SK-N-SH (cell line): ENCODE data around the gene LNPK. TPM values are rescaled to one million over a fixed set of nuclear protein-coding genes. Genes with fewer than 3 reads are reported as not detected.
"Not testable (repeated sequence)": the region's sequence is repeated elsewhere in the genome, so short reads cannot be mapped to it uniquely, and the experiment has no call there.

ENCODE experiments used
- CTCF ChIA-PET: fragments of 300-600, 350-600 bp; formaldehyde crosslinking; extraction: SDS; loops from one replicate; lab custom pipeline; 2021; lab: Yijun Ruan, JAX
- POLR2A ChIA-PET: fragments of 350-600 bp; sonication (Branson Sonifier 250); formaldehyde crosslinking; extraction: SDS; loops from one replicate; lab custom pipeline; 2020; ENCODE audit warnings: antibody characterized with exemption, inconsistent platforms; lab: Yijun Ruan, JAX
- DNase-seq: peaks from one replicate; pipeline ENCODE4 v3.0.0; 2012
- H2AFZ ChIP-seq: fragments of 200-600 bp; sonication (generic); 2 replicates; pipeline ENCODE4 v1.8.1; 2016; ENCODE audit warnings: antibody characterized with exemption, mild to moderate bottlenecking, low read depth
- H3F3A ChIP-seq: fragments of 200-600 bp; sonication (generic); replicated peaks from 2 replicates; pipeline ENCODE3; 2016; ENCODE audit warnings: antibody characterized with exemption, mild to moderate bottlenecking; ENCODE audit not compliant: insufficient read depth
- H3K27ac ChIP-seq, 2 experiments: fragments of 200-500 bp in 1 of 2; fragments of 200-600 bp in 1 of 2; sonication (Bioruptor generic) in 1 of 2; sonication (generic), shearing (Covaris generic) in 1 of 2; 2 replicates each; pipeline versions ENCODE4 v1.5.1 to v1.6.1; 2014 to 2016; ENCODE audit warnings: low read depth in 2 of 2, inconsistent platforms in 1 of 2, low read length in 1 of 2, mild to moderate bottlenecking in 1 of 2, mixed read lengths in 1 of 2
- H3K27me3 ChIP-seq: fragments of 200-600 bp; sonication (generic), shearing (Covaris generic); 2 replicates; pipeline ENCODE4 v1.6.1; 2016; ENCODE audit warnings: mixed run types; ENCODE audit not compliant: insufficient read depth
- H3K36me3 ChIP-seq, 2 experiments: fragments of 200-500 bp in 1 of 2; fragments of 200-600 bp in 1 of 2; sonication (Bioruptor generic) in 1 of 2; sonication (generic) in 1 of 2; replicated peaks in 1 of 2; 2 replicates each; pipeline versions ENCODE3 to v1.5.1; 2014 to 2016; ENCODE audit warnings: low read length in 1 of 2, mild to moderate bottlenecking in 1 of 2; ENCODE audit not compliant: insufficient read depth in 2 of 2, control insufficient read depth in 1 of 2
- H3K4me1 ChIP-seq, 2 experiments: fragments of 200-500 bp in 1 of 2; fragments of 200-600 bp in 1 of 2; sonication (Bioruptor generic) in 1 of 2; sonication (generic), shearing (Covaris generic) in 1 of 2; 2 replicates each; pipeline versions ENCODE4 v1.5.1 to v1.6.1; 2014 to 2016; ENCODE audit warnings: low read depth in 1 of 2, low read length in 1 of 2, mixed run types in 1 of 2; ENCODE audit not compliant: insufficient read depth in 2 of 2, control insufficient read depth in 1 of 2
- H3K4me2 ChIP-seq: fragments of 200-600 bp; sonication (generic), shearing (Covaris generic); 2 replicates; pipeline ENCODE4 v1.6.1; 2017; ENCODE audit warnings: mixed run types
- H3K4me3 ChIP-seq, 2 experiments: fragments of 200-500 bp in 1 of 2; fragments of 200-600 bp in 1 of 2; sonication (Bioruptor generic) in 1 of 2; sonication (generic), shearing (Covaris generic) in 1 of 2; 2 replicates each; pipeline versions ENCODE4 v1.5.1 to v1.8.1; 2014 to 2016; ENCODE audit warnings: low read depth in 2 of 2, inconsistent platforms in 1 of 2, low read length in 1 of 2, mild to moderate bottlenecking in 1 of 2, mixed read lengths in 1 of 2, moderate library complexity in 1 of 2
- H3K79me2 ChIP-seq: fragments of 200-600 bp; sonication (generic); 2 replicates; pipeline ENCODE4 v1.8.1; 2017; ENCODE audit warnings: mild to moderate bottlenecking; ENCODE audit not compliant: insufficient read depth
- H3K9ac ChIP-seq: fragments of 200-600 bp; sonication (generic); 2 replicates; pipeline ENCODE4 v1.6.1; 2017; ENCODE audit warnings: mixed run types
- H3K9me2 ChIP-seq: fragments of 200-600 bp; sonication (generic); 2 replicates; pipeline ENCODE4 v1.6.1; 2017; ENCODE audit warnings: mixed run types
- H3K9me3 ChIP-seq: fragments of 200-600 bp; sonication (generic); 2 replicates; pipeline ENCODE4 v1.6.1; 2017; ENCODE audit warnings: mixed run types, mild to moderate bottlenecking, moderate library complexity
- H4K20me1 ChIP-seq: fragments of 200-600 bp; sonication (generic); 2 replicates; pipeline ENCODE4 v1.6.1; 2017; ENCODE audit warnings: mild to moderate bottlenecking, mixed run types; ENCODE audit not compliant: insufficient read depth
- EP300 ChIP-seq, 2 experiments: IDR thresholded peaks; 2 replicates each; pipeline versions ENCODE4 v1.4.0 to v1.6.1; 2012; ENCODE audit warnings: borderline replicate concordance in 1 of 2, low read depth in 1 of 2, low read length in 1 of 2
- FOXJ3 ChIP-seq: sonication (generic); formaldehyde crosslinking; IDR thresholded peaks from 2 replicates; pipeline ENCODE4 v1.5.1; 2020; ENCODE audit warnings: mild to moderate bottlenecking, missing genetic modification reagents
- FOXM1 ChIP-seq: IDR thresholded peaks from 2 replicates; pipeline ENCODE4 v1.4.0; 2012; ENCODE audit warnings: low read depth, mild to moderate bottlenecking
- GATA2 ChIP-seq: sonication (generic); formaldehyde crosslinking; IDR thresholded peaks from 2 replicates; pipeline ENCODE4 v1.5.0; 2020; ENCODE audit warnings: mild to moderate bottlenecking, missing genetic modification reagents
- MEF2A ChIP-seq: IDR thresholded peaks from 2 replicates; pipeline ENCODE4 v1.4.0; 2012; ENCODE audit warnings: low read depth, borderline replicate concordance
- NFIC ChIP-seq: IDR thresholded peaks from 2 replicates; pipeline ENCODE4 v1.4.0; 2012; ENCODE audit warnings: borderline replicate concordance
- RXRA ChIP-seq: IDR thresholded peaks from 2 replicates; pipeline ENCODE4 v1.4.0; 2012; ENCODE audit warnings: low read depth, mild to moderate bottlenecking, borderline replicate concordance
- SMC3 ChIP-seq: IDR thresholded peaks from 2 replicates; pipeline ENCODE4 v1.6.1; 2012; ENCODE audit warnings: low read depth, low read length, improper control_type of control experiment
- TCF12 ChIP-seq: IDR thresholded peaks from 2 replicates; pipeline ENCODE4 v1.4.0; 2012
- YY1 ChIP-seq: IDR thresholded peaks from 2 replicates; pipeline ENCODE4 v1.4.0; 2012; ENCODE audit warnings: low read depth, mild to moderate bottlenecking
- WGBS: methylation state at CpG from one replicate; pipeline ENCODE4 v1.1.6; 2017; ENCODE audit warnings: low lambda C conversion rate; 5-methylcytosine and 5-hydroxymethylcytosine counted together
- polyA plus RNA-seq, 3 experiments: library from polyadenylated mRNA; depleted of rRNA; stranded (reverse); fragments of >200 nt; gene quantifications; 2 replicates each; pipeline ENCODE4 v1.2.3, GENCODE V29; 2012
- TF ChIP-seq, protein P1 (sequence below): fragments of 150-350 bp; IDR thresholded peaks from 2 replicates; pipeline ENCODE4 v1.6.1; 2017; ENCODE audit warnings: antibody characterized with exemption, low read length, low read depth, borderline replicate concordance
- TF ChIP-seq, protein P2 (sequence below): IDR thresholded peaks from 2 replicates; pipeline ENCODE4 v1.4.0; 2012; ENCODE audit warnings: low read depth
- TF ChIP-seq, protein P3 (sequence below): fragments of 200-600 bp; sonication (generic); IDR thresholded peaks from 2 replicates; pipeline ENCODE4 v1.6.1; 2017; ENCODE audit warnings: antibody characterized with exemption, mild to moderate bottlenecking, moderate library complexity
- TF ChIP-seq, protein P4 (sequence below): IDR thresholded peaks from 2 replicates; pipeline ENCODE4 v1.4.0; 2012; ENCODE audit warnings: low read depth, borderline replicate concordance
- TF ChIP-seq, protein P5 (sequence below): fragments of 150-350 bp; IDR thresholded peaks from 2 replicates; pipeline ENCODE4 v1.6.1; 2016; ENCODE audit warnings: mild to moderate bottlenecking, low read depth, low read length

Gene LNPK
- polyA plus RNA-seq, 1 of the 3 experiments (the other 2 are of a cell fraction), result 5.0 TPM

DNA sequence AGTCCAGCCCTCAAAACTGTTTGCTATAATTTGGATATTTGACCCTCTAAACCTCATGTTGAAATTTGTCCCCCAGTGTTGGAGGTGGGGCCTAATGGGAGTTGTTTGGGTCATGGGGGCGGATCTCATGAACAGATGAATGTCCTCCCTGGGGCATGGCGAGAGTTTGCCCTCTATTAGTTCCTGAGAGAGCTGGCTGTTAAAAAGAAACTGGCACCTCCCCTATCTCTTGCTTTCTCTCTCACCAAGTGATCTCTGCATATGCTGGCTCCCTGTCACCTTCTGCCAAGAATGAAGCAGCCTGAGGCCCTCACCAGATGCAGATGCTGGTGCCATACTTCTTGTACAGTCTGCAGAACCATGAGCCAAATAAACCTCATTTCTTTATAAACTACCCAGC lies 12.0 kb downstream of the LNPK start:
- POLR2A ChIA-PET, result no interaction called here
- Histone ChIP-seq H3K4me2 (no peak overlapping the region), H3K27ac (no peak overlapping the region), H3K4me3 (no peak overlapping the region)
- TF ChIP-seq, protein P1, sequence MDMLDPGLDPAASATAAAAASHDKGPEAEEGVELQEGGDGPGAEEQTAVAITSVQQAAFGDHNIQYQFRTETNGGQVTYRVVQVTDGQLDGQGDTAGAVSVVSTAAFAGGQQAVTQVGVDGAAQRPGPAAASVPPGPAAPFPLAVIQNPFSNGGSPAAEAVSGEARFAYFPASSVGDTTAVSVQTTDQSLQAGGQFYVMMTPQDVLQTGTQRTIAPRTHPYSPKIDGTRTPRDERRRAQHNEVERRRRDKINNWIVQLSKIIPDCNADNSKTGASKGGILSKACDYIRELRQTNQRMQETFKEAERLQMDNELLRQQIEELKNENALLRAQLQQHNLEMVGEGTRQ, result no peak
- TF ChIP-seq, protein P2, sequence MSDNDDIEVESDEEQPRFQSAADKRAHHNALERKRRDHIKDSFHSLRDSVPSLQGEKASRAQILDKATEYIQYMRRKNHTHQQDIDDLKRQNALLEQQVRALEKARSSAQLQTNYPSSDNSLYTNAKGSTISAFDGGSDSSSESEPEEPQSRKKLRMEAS, result no peak
- TF ChIP-seq, all 33 proteins: peak for 0
- DNase-seq, result no peak
- Histone ChIP-seq H3F3A (peaks cover 3% of the 10 kb centered on the region), H3K27me3 (no peaks in the 10 kb centered on the region), H3K79me2 (peaks cover under 1% of the 10 kb centered on the region; the same call in 1 of the 2 replicates), H2AFZ (no peak overlapping the region), H3K9ac (no peak overlapping the region), H3K9me2 (no peaks in the 10 kb centered on the region; the same call in 1 of the 2 replicates), H3K36me3 (peaks cover 4 to 10% of the 10 kb centered on the region in 2 experiments), H4K20me1 (no peaks in the 10 kb centered on the region), H3K9me3 (no peaks in the 10 kb centered on the region), H3K4me1 (no peaks in the 10 kb centered on the region)
- WGBS, result 100% methylated on average over 2 of the region's 2 CpGs
- CTCF ChIA-PET, result interaction anchor here (0.9 kb wide), 1 partner anchor 12 kb away, joined by 3 read pairs; the partner anchor contains the start of gene LNPK

DNA sequence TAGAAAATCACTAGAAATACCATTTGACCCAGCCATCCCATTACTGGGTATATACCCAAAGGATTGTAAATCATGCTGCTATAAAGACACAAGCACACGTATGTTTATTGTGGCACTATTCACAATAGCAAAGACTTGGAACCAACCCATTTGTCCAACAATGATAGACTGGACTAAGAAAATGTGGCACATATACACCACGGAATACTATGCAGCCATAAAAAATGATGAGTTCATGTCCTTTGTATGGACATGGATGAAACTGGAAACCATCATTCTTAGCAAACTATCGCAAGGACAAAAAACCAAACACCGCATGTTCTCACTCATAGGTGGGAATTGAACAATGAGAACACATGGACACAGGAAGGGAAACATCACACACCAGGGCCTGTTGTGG lies 14.9 kb downstream of the LNPK start:
- not testable (repeated sequence) for H3K9ac ChIP-seq

DNA sequence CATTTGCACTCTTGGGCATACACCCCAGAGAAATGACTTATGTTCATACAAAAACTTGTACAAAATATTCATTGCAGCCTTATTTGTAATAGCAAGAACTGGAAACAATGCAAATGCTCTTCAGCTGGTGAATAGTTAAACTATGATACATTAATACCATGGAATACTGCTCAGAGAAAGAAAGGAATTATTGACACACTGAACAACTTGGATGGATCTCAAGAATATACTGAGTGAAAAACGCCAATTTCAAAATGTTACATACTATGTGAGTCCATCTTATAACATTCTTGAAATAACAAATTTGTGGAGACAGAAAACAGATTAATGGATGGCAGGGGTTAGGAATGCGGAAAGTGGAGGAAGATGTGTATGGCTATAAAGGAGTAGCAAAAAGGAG lies 17.2 kb downstream of the LNPK start:
- POLR2A ChIA-PET, result no interaction called here
- Histone ChIP-seq H3K4me3 (no peak overlapping the region), H3K4me1 (no peaks in the 10 kb centered on the region), H3K27me3 (no peaks in the 10 kb centered on the region), H3K4me2 (no peak overlapping the region), H3K9me3 (no peaks in the 10 kb centered on the region), H2AFZ (no peak overlapping the region), H3F3A (no peaks in the 10 kb centered on the region), H3K9me2 (no peaks in the 10 kb centered on the region), H3K79me2 (no peaks in the 10 kb centered on the region), H3K9ac (no peak overlapping the region), H4K20me1 (no peaks in the 10 kb centered on the region), H3K27ac (no peak overlapping the region), H3K36me3 (peaks cover 3 to 6% of the 10 kb centered on the region in 2 experiments)
- no peak for DNase-seq
- TF ChIP-seq EP300 (IDR thresholded peaks at IDR 0.05; ENCODE audit: borderline replicate concordance in 1 of 2, low read depth in 1 of 2, low read length in 1 of 2) (no peak), FOXM1 (no peak), SMC3 (no peak), MEF2A (no peak), RXRA (no peak), FOXJ3 (CRISPR knock-in tag) (no peak), NFIC (no peak), YY1 (no peak), TCF12 (no peak), GATA2 (no peak)
- TF ChIP-seq, protein P3, sequence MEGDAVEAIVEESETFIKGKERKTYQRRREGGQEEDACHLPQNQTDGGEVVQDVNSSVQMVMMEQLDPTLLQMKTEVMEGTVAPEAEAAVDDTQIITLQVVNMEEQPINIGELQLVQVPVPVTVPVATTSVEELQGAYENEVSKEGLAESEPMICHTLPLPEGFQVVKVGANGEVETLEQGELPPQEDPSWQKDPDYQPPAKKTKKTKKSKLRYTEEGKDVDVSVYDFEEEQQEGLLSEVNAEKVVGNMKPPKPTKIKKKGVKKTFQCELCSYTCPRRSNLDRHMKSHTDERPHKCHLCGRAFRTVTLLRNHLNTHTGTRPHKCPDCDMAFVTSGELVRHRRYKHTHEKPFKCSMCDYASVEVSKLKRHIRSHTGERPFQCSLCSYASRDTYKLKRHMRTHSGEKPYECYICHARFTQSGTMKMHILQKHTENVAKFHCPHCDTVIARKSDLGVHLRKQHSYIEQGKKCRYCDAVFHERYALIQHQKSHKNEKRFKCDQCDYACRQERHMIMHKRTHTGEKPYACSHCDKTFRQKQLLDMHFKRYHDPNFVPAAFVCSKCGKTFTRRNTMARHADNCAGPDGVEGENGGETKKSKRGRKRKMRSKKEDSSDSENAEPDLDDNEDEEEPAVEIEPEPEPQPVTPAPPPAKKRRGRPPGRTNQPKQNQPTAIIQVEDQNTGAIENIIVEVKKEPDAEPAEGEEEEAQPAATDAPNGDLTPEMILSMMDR, result no peak
- TF ChIP-seq, protein P4, sequence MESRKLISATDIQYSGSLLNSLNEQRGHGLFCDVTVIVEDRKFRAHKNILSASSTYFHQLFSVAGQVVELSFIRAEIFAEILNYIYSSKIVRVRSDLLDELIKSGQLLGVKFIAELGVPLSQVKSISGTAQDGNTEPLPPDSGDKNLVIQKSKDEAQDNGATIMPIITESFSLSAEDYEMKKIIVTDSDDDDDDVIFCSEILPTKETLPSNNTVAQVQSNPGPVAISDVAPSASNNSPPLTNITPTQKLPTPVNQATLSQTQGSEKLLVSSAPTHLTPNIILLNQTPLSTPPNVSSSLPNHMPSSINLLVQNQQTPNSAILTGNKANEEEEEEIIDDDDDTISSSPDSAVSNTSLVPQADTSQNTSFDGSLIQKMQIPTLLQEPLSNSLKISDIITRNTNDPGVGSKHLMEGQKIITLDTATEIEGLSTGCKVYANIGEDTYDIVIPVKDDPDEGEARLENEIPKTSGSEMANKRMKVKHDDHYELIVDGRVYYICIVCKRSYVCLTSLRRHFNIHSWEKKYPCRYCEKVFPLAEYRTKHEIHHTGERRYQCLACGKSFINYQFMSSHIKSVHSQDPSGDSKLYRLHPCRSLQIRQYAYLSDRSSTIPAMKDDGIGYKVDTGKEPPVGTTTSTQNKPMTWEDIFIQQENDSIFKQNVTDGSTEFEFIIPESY, result no peak
- TF ChIP-seq, protein P5, sequence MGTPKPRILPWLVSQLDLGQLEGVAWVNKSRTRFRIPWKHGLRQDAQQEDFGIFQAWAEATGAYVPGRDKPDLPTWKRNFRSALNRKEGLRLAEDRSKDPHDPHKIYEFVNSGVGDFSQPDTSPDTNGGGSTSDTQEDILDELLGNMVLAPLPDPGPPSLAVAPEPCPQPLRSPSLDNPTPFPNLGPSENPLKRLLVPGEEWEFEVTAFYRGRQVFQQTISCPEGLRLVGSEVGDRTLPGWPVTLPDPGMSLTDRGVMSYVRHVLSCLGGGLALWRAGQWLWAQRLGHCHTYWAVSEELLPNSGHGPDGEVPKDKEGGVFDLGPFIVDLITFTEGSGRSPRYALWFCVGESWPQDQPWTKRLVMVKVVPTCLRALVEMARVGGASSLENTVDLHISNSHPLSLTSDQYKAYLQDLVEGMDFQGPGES, result no peak
- CTCF ChIA-PET, result no interaction called here
- 97% methylated on average over 2 of the region's 2 CpGs for WGBS

More for the DNA sequence above, 14.9 kb downstream of the LNPK start:
- POLR2A ChIA-PET, H3K4me3 ChIP-seq, H3K9me2 ChIP-seq, H3K4me2 ChIP-seq, H3K4me1 ChIP-seq, H3K79me2 ChIP-seq, H3K27me3 ChIP-seq, H2AFZ ChIP-seq, CTCF ChIA-PET, DNase-seq, H3K9me3 ChIP-seq, H3F3A ChIP-seq, H3K27ac ChIP-seq, H4K20me1 ChIP-seq: not testable (repeated sequence)
- H3K36me3 ChIP-seq, result peaks cover 2 to 12% of the 10 kb centered on the region in 2 experiments
- WGBS, result 88% methylated on average over 4 of the region's 4 CpGs
